ENCODE data around the gene ARHGEF6.

The ARHGEF6 gene

GRCh38 chrX:136745215-136746173 is 35.2 kb downstream of the ARHGEF6 start:
- DNase-seq (ENCODE audit: low spot score) = no peak

- DNase-seq (ENCODE audit: low spot score) = no peak
These were observed 37.9 kb downstream of the ARHGEF6 start for GRCh38 chrX:136742721-136743379.

- DNase-seq (ENCODE audit: low spot score) = no peak
These were observed 42.5 kb downstream of the ARHGEF6 start for GRCh38 chrX:136738049-136738729.

GRCh38 chrX:136736690-136737089 is 44.0 kb downstream of the ARHGEF6 start:
- no peak for DNase-seq (ENCODE audit: low spot score)

GRCh38 chrX:136735601-136736000 is 45.1 kb downstream of the ARHGEF6 start:
- DNase-seq (ENCODE audit: low spot score) = no peak

GRCh38 chrX:136733613-136734012 is 47.1 kb downstream of the ARHGEF6 start:
- DNase-seq (ENCODE audit: low spot score) = no peak

- DNase-seq (ENCODE audit: low spot score) = no peak
These were observed 48.9 kb downstream of the ARHGEF6 start for GRCh38 chrX:136731798-136732197.

GRCh38 chrX:136731207-136731782 is 49.4 kb downstream of the ARHGEF6 start:
- no peak for DNase-seq (ENCODE audit: low spot score)

GRCh38 chrX:136728393-136728792 is 52.3 kb downstream of the ARHGEF6 start:
- DNase-seq (ENCODE audit: low spot score) = no peak

GRCh38 chrX:136725441-136726104 is 55.2 kb downstream of the ARHGEF6 start:
- no peak for DNase-seq (ENCODE audit: low spot score)

GRCh38 chrX:136718091-136718490 is 62.6 kb downstream of the ARHGEF6 start:
- DNase-seq (ENCODE audit: low spot score) = no peak

- peak; percentile 29 for DNase-seq (ENCODE audit: low spot score)
These were observed 65.8 kb downstream of the ARHGEF6 start for GRCh38 chrX:136714626-136715599.

- no peak for DNase-seq (ENCODE audit: low spot score)
These were observed 68.0 kb downstream of the ARHGEF6 start for GRCh38 chrX:136712650-136713310.

GRCh38 chrX:136711147-136711546 is 69.6 kb downstream of the ARHGEF6 start:
- DNase-seq (ENCODE audit: low spot score) = peak; percentile 35

- DNase-seq (ENCODE audit: low spot score) = no peak
These were observed 70.3 kb downstream of the ARHGEF6 start for GRCh38 chrX:136710325-136710951.

GRCh38 chrX:136708348-136708747 is 72.4 kb downstream of the ARHGEF6 start:
- DNase-seq (ENCODE audit: low spot score) = no peak

GRCh38 chrX:136697156-136697555 is 83.6 kb downstream of the ARHGEF6 start:
- no peak for DNase-seq (ENCODE audit: low spot score)

- peak; percentile 30 for DNase-seq (ENCODE audit: low spot score)
These were observed 86.2 kb downstream of the ARHGEF6 start for GRCh38 chrX:136694431-136695087.

- no peak for DNase-seq (ENCODE audit: low spot score)
These were observed 88.5 kb downstream of the ARHGEF6 start for GRCh38 chrX:136692271-136692670.

Measured in pons (tissue), 1 donor.